GM12892 (cell line): Measurements from ENCODE around the gene GRHPR.

Source experiments
- POLR2A ChIP-seq: IDR thresholded peaks from 2 replicates; pipeline ENCODE4 v1.6.1; 2011; ENCODE audit warnings: low read depth, low read length, control low read depth
- POLR2AphosphoS5 ChIP-seq: IDR thresholded peaks from 2 replicates; pipeline ENCODE4 v1.6.1; 2011; ENCODE audit warnings: low read depth, low read length, control low read depth
- TAF1 ChIP-seq: IDR thresholded peaks from 2 replicates; pipeline ENCODE4 v1.6.1; 2011; ENCODE audit warnings: low read depth, mild to moderate bottlenecking, control low read depth, low read length, borderline replicate concordance

GRCh38 chr9:37464426-37465248 lies 42.1 kb downstream of the GRHPR start:
- peak; percentile 75; the same call in 1 of the 2 replicates for TF ChIP-seq POLR2A
- TF ChIP-seq TAF1 = no peak; the same call in 1 of the 2 replicates
- peak; percentile 63 for TF ChIP-seq POLR2AphosphoS5
